Panc1 (cell line): ENCODE data around the gene PCDHGA12. TPM values are rescaled to one million over a fixed set of nuclear protein-coding genes. Genes with fewer than 3 reads are reported as not detected.

Experiments used
- ATAC-seq: fragments of 200-7000 bp; cut with Tn5 transposase; 2 replicates; pipeline ENCODE4 v1.9.1; 2020; ENCODE audit warnings: mild to moderate bottlenecking, moderate library complexity
- BruUV-seq: library from RNA; stranded (reverse); fragments of 400-500 nt; replicated peaks from 2 replicates; lab custom pipeline; 2021; lab: Mats Ljungman, UMichigan
- CTCF ChIA-PET: fragments of 300-600 bp; sonication (Branson Sonifier 250); formaldehyde crosslinking; loops from one replicate; lab custom pipeline; 2022; ENCODE audit warnings: antibody characterized with exemption; lab: Charles Lee
- POLR2A ChIA-PET: fragments of 300-600 bp; sonication (Branson Sonifier 250); formaldehyde crosslinking; loops from one replicate; lab custom pipeline; 2022; ENCODE audit warnings: antibody characterized with exemption; lab: Charles Lee
- DNase-seq: peaks from one replicate; pipeline ENCODE4 v3.0.0-alpha.2; 2010; ENCODE audit warnings: low read depth, low spot score
- H3K27ac ChIP-seq: 2 replicates; pipeline ENCODE4 v1.5.1; 2011; ENCODE audit warnings: mild to moderate bottlenecking, low read length, inconsistent platforms
- H3K27me3 ChIP-seq: fragments of 200-500 bp; sonication (Bioruptor generic); 2 replicates; pipeline ENCODE4 v1.6.0; 2014; ENCODE audit warnings: low read length, inconsistent platforms; ENCODE audit not compliant: control insufficient read depth, insufficient read depth
- H3K36me3 ChIP-seq: fragments of 200-500 bp; sonication (Bioruptor generic); 2 replicates; pipeline ENCODE4 v1.5.1; 2014; ENCODE audit warnings: inconsistent platforms, mild to moderate bottlenecking, low read length, moderate library complexity; ENCODE audit not compliant: control insufficient read depth, insufficient read depth
- H3K4me1 ChIP-seq: 2 replicates; pipeline ENCODE4 v1.5.1; 2011; ENCODE audit warnings: inconsistent platforms, mild to moderate bottlenecking, low read length, moderate library complexity; ENCODE audit not compliant: control insufficient read depth, insufficient read depth
- H3K4me3 ChIP-seq, 2 experiments: 2 replicates each; pipeline ENCODE4 v1.5.1; 2011 to 2012; ENCODE audit warnings: low read depth in 2 of 2, low read length in 2 of 2, mild to moderate bottlenecking in 2 of 2, inconsistent platforms in 1 of 2, moderate library complexity in 1 of 2
- H3K9me3 ChIP-seq: fragments of 200-500 bp; sonication (Bioruptor generic); 2 replicates; pipeline ENCODE4 v1.5.1; 2014; ENCODE audit warnings: low read depth, mild to moderate bottlenecking, inconsistent platforms, low read length, moderate library complexity; ENCODE audit not compliant: control insufficient read depth, insufficient read depth
- CTCF ChIP-seq: fragments of 450-650 bp; IDR thresholded peaks from 2 replicates; pipeline ENCODE4 v1.5.1; 2017; ENCODE audit warnings: mild to moderate bottlenecking
- POLR2AphosphoS5 ChIP-seq: IDR thresholded peaks from 2 replicates; pipeline ENCODE4 v1.6.1; 2012; ENCODE audit warnings: mild to moderate bottlenecking, low read depth, low read length, moderate library complexity
- REST ChIP-seq, 2 experiments: IDR thresholded peaks; 2 replicates each; pipeline ENCODE4 v1.6.1; 2011 to 2012; ENCODE audit warnings: low read depth in 2 of 2, control low read depth in 1 of 2, low read length in 1 of 2, mild to moderate bottlenecking in 1 of 2, moderate library complexity in 1 of 2; ENCODE audit not compliant: insufficient read depth in 1 of 2
- SIN3A ChIP-seq: IDR thresholded peaks from 2 replicates; pipeline ENCODE4 v1.6.1; 2012; ENCODE audit warnings: low read depth, mild to moderate bottlenecking, low read length, moderate library complexity, borderline replicate concordance; ENCODE audit not compliant: insufficient read depth
- TCF7L2 ChIP-seq: IDR thresholded peaks from 2 replicates; pipeline ENCODE4 v1.6.1; 2011; ENCODE audit warnings: mild to moderate bottlenecking, low read depth, low read length, inconsistent platforms
- in situ Hi-C: cut with HindIII; loops from 2 replicates; pipeline ENCODE4 v1.10.0; 2016; ENCODE audit warnings: low sequenced_read_pairs, low pct_unique_long_range_greater_than_20kb
- intact Hi-C: fragments of 100-400 bp; cut with micrococcal nuclease; formaldehyde crosslinking; loops from one replicate; pipeline ENCODE4 v1.10.0; 2022; ENCODE audit not compliant: unreplicated experiment
- total RNA-seq: library from RNA; stranded (reverse); gene quantifications from one replicate; pipeline ENCODE4 v1.2.1, GENCODE V29; 2021; ENCODE audit not compliant: unreplicated experiment

Gene PCDHGA12
- total RNA-seq, 1 experiment from 2014 or later, result 0.21 TPM

DNA sequence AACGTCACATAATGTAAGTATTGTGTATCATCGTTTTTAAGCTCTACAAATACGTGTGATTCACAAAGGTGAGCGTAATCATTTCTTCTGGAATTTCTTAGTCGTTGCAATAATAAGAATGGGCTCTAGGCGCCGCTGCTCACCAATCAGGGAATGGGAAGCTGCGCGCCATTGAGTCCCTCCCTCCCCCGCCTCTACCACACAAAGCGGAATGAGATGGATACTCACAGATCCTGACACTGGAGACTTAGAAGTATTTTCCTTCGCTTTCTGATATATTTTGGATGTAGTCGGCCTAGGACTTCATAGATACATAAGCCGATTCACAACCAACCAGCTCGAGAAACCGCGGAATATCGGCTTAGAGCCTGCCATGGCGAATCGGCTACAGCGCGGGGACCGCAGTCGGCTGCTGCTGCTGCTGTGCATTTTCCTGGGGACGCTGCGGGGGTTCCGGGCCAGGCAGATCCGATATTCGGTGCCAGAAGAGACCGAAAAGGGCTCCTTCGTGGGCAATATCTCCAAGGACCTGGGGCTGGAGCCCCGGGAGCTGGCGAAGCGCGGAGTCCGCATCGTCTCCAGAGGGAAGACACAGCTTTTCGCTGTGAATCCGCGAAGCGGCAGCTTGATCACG is 9.3 kb upstream of the PCDHGA12 start, which contains the start of gene PCDHGA11:
PCDHGA11 (plus strand) TSS at position 197 of the 634 bp plus-strand sequence; CDS start at position 374, 177 bp downstream.
- Histone ChIP-seq H3K4me1 (no peaks in the 10 kb centered on the region; the same call in 1 of the 2 replicates), H3K9me3 (peaks cover 14% of the 10 kb centered on the region; the same call in 1 of the 2 replicates), H3K27ac (no peak within 1 kb of the TSS), H3K36me3 (no peaks in the 10 kb centered on the region), H3K4me3 (no peak within 1 kb of the TSS), H3K27me3 (no peaks in the 10 kb centered on the region)
- in situ Hi-C loops (no loop called here), intact Hi-C loops (no loop called here)
- ATAC-seq (no peak), DNase-seq (no peak)
- BruUV-seq, result no TSS peak
- TF ChIP-seq REST (IDR thresholded peaks at IDR 0.05; ENCODE audit: insufficient read depth in 1 of 2, low read depth in 2 of 2, low read length in 1 of 2), result no peak
- TF ChIP-seq SIN3A, result no peak
- TF ChIP-seq TCF7L2, result no peak
- peak; percentile 60 for TF ChIP-seq CTCF
- no peak for TF ChIP-seq POLR2AphosphoS5
- ChIA-PET CTCF (interaction anchor here (0.6 to 1.0 kb wide), 3 partner anchors 59 to 143 kb away, joined by 3 to 6 read pairs (median 6); no protein-coding TSS in a partner anchor), POLR2A (no interaction called here)

GRCh38 chr5:141421489-141421855 is 8.8 kb upstream of the PCDHGA12 start:
- no peak for TF ChIP-seq CTCF
- no peak for TF ChIP-seq REST (IDR thresholded peaks at IDR 0.05; ENCODE audit: insufficient read depth in 1 of 2, low read depth in 2 of 2, low read length in 1 of 2)
- TF ChIP-seq TCF7L2, result no peak
- no peak for TF ChIP-seq POLR2AphosphoS5
- no peak for TF ChIP-seq SIN3A
- Histone ChIP-seq H3K9me3 (peaks cover 15% of the 10 kb centered on the region; the same call in 1 of the 2 replicates), H3K27me3 (no peaks in the 10 kb centered on the region), H3K4me3 (no peak overlapping the region), H3K27ac (no peak overlapping the region), H3K36me3 (no peaks in the 10 kb centered on the region), H3K4me1 (no peaks in the 10 kb centered on the region; the same call in 1 of the 2 replicates)
- no peak for ATAC-seq
- no peak for DNase-seq
- no TSS peak for BruUV-seq
- ChIA-PET CTCF (interaction anchor here (0.6 to 0.8 kb wide), 2 partner anchors 59 to 136 kb away, joined by 3 to 6 read pairs; no protein-coding TSS in a partner anchor), POLR2A (no interaction called here)
- in situ Hi-C loops, result no loop called here
- intact Hi-C loops, result no loop called here
